SW480 (cell line): ENCODE results near the gene GRAMD2B.
"Not testable (repeated sequence)": the region's sequence is repeated elsewhere in the genome, so short reads cannot be mapped to it uniquely, and the experiment has no call there.

Source experiments
- DNase-seq: peaks from one replicate; pipeline ENCODE4 v3.0.0-alpha.2; 2016; ENCODE audit warnings: low spot score

GRAMD2B gene

GRCh38 chr5:126513703-126514102 lies 90.5 kb downstream of the GRAMD2B start:
- no peak for DNase-seq

- no peak for DNase-seq
Observed at GRCh38 chr5:126514131-126514557, 90.9 kb downstream of the GRAMD2B start.

GRCh38 chr5:126514558-126515141 lies 91.4 kb downstream of the GRAMD2B start:
- no peak for DNase-seq

GRCh38 chr5:126515337-126515736 lies 92.1 kb downstream of the GRAMD2B start:
- no peak for DNase-seq

- DNase-seq: no peak
Observed at GRCh38 chr5:126516133-126516532, 92.9 kb downstream of the GRAMD2B start.

- no peak for DNase-seq
Observed at GRCh38 chr5:126516852-126517251, 93.6 kb downstream of the GRAMD2B start.

- not testable (repeated sequence) for DNase-seq
Observed at GRCh38 chr5:126519223-126519622, 96.0 kb downstream of the GRAMD2B start.

- no peak for DNase-seq
Observed at GRCh38 chr5:126519637-126520592, 96.7 kb downstream of the GRAMD2B start.

GRCh38 chr5:126520593-126520953 lies 97.4 kb downstream of the GRAMD2B start:
- DNase-seq: no peak

GRCh38 chr5:126521130-126521529 lies 97.9 kb downstream of the GRAMD2B start:
- DNase-seq: no peak

- no peak for DNase-seq
Observed at GRCh38 chr5:126523818-126524510, 100.8 kb downstream of the GRAMD2B start.

- no peak for DNase-seq
Observed at GRCh38 chr5:126525630-126526245, 102.5 kb downstream of the GRAMD2B start.

GRCh38 chr5:126526493-126526892 lies 103.3 kb downstream of the GRAMD2B start:
- no peak for DNase-seq

- DNase-seq: no peak
Observed at GRCh38 chr5:126527158-126527557, 103.9 kb downstream of the GRAMD2B start.

- DNase-seq: no peak
Observed at GRCh38 chr5:126527892-126528291, 104.7 kb downstream of the GRAMD2B start.

- DNase-seq: no peak
Observed at GRCh38 chr5:126531543-126532120, 108.4 kb downstream of the GRAMD2B start.

- no peak for DNase-seq
Observed at GRCh38 chr5:126534553-126534952, 111.3 kb downstream of the GRAMD2B start.

GRCh38 chr5:126535856-126536545 lies 112.8 kb downstream of the GRAMD2B start:
- DNase-seq: no peak

GRCh38 chr5:126536874-126537273 lies 113.7 kb downstream of the GRAMD2B start:
- no peak for DNase-seq

GRCh38 chr5:126538579-126538978 lies 115.4 kb downstream of the GRAMD2B start:
- DNase-seq: no peak

GRCh38 chr5:126540631-126541030 lies 117.4 kb downstream of the GRAMD2B start:
- DNase-seq: no peak
